LNCaP clone FGC (cell line): Measurements from ENCODE around the gene MYF6.

Experiments
- DNase-seq: peaks from one replicate; pipeline ENCODE4 v3.0.0-alpha.2; 2011; ENCODE audit warnings: low read depth
- H3K4me3 ChIP-seq: 2 replicates; pipeline ENCODE4 v1.5.1; 2011; ENCODE audit warnings: mild to moderate bottlenecking, low read depth, low read length, control low read depth
- CTCF ChIP-seq: IDR thresholded peaks from 2 replicates; pipeline ENCODE4 v1.5.1; 2012; ENCODE audit warnings: mild to moderate bottlenecking; ENCODE audit not compliant: control insufficient read depth, insufficient read depth; ENCODE audit errors: extremely low read depth

MYF6 gene

GRCh38 chr12:80702889-80703805 is 4.3 kb upstream of the MYF6 start:
- TF ChIP-seq CTCF: no peak
- no peak for DNase-seq
- H3K4me3 ChIP-seq: no peak overlapping the region

- DNase-seq: no peak
- no peak overlapping the region for H3K4me3 ChIP-seq
- TF ChIP-seq CTCF: no peak
Measured at GRCh38 chr12:80704420-80704819, 3.0 kb upstream of the MYF6 start.

- H3K4me3 ChIP-seq: no peak overlapping the region
- DNase-seq: no peak
- TF ChIP-seq CTCF: no peak
Measured at GRCh38 chr12:80707830-80708258, 410 bp downstream of the MYF6 start.

DNA sequence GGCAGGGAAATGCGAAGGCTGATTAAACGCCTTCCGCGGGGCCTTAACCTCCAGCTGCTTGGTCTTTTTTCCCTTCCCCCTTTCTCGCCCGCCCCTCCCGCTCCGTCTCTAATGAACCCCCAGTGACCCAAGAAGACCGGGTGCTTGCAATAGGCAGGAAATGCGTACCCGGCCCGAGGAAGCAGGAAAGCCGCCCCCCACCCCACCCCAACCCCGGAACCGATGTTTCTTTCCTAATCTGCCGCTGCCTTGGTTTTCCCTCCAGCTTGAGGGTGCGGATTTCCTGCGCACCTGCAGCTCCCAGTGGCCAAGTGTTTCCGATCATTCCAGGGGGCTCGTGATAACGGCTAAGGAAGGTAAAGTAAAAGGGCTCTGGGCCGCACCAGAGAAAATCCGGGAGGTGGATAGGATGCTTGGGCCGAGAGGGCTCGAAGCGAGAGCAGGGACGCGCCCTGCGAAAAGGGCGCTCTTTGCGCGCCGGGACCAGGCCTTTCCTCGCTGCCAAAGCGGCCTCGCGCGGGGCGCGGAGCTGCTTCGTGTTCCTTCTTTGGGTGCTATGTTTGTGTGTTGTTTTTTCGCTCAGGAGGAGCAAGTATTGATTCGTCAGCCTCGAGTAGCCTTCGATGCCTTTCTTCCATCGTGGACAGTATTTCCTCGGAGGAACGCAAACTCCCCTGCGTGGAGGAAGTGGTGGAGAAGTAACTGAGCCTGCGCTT is 983 bp downstream of the MYF6 start:
- H3K4me3 ChIP-seq: no peak overlapping the region
- TF ChIP-seq CTCF: no peak
- DNase-seq: no peak

DNA sequence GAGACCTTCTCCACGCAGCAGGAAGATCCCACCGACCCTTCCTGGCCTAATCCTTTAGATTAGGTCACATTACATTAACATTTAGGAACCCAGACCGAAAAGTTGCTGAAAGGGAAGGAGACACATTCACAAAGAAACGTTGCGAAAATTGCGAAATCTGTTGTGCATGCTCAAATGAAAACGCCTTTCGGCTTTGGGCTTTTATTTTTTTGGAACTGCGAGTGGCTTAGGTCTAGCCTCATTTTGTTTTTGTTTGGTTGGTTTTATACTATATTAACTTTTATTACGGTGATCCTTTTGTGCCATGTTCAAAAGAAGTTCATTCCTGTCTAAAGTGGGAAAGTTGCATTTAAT is 1.5 kb downstream of the MYF6 start:
- H3K4me3 ChIP-seq: no peak overlapping the region
- TF ChIP-seq CTCF: no peak
- DNase-seq: no peak

DNA sequence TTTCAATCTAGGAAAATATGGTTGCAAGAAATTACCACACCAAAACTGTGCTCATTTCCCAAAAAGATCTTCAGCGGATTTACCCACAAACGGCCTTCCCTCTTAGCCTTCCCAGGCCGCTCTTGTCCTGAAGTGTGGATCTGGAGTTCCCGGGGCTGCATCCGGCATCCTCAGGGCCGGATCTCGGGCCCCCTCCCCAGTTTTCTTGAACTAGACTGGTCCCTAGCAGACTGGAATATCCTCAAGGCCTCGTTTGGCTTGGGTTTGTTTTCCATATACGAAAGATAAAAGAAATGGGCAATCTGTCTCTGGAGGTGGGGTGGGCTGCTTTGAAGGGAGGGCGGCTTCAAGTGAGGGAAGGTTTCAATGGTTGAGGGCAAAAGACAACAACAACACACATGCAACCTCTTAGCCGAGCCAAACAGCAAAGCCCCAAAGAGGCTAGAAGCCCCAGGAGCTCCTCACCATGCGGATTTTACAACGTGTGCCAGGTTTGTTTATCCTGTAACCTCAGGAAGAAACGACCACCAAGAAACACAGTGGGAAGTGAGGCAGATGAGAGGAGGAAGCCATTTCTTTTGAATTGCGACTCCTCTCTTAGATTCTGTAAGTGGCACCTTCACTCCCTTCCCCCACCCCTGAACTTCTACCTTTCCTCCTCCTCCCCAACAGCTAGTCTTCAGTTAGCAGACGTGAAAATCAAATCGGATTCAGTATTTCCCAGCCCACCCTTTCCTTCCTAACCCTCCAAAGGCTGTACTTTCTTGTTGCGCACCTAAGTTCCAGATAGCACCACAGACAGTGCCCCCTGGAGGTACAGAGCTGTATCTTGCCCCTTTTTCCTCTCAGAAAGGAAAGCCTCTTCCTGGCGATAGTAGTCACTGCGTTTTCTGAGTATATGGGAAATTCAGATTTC is 2.6 kb downstream of the MYF6 start:
- TF ChIP-seq CTCF: peak; percentile 28
- H3K4me3 ChIP-seq: no peak overlapping the region
- DNase-seq: no peak
